NB4 (cell line): ENCODE data around the gene ZCCHC24.

ENCODE experiments used
- CTCF ChIP-seq: IDR thresholded peaks from one replicate; pipeline ENCODE4 v1.5.1; 2012; ENCODE audit warnings: low read depth, low read length
- MYC ChIP-seq: IDR thresholded peaks from 2 replicates; pipeline ENCODE4 v1.6.1; 2011; ENCODE audit warnings: low read depth, low read length
- POLR2A ChIP-seq: IDR thresholded peaks from 2 replicates; pipeline ENCODE4 v1.6.1; 2011; ENCODE audit warnings: mild to moderate bottlenecking; ENCODE audit not compliant: insufficient read length; ENCODE audit errors: extremely low read depth

- TF ChIP-seq CTCF (no peak), MYC (no peak), POLR2A (no peak)
Measured at GRCh38 chr10:79385392-79385795, 60.0 kb downstream of the ZCCHC24 start.
